Nephron progenitor cell (in vitro differentiated cells): ENCODE results near the gene ENO4.

Source experiments
- DNase-seq: peaks from one replicate; pipeline ENCODE4 v3.0.0; 2021
- H3K27ac Mint-ChIP-seq: 2 replicates; pipeline ENCODE4 v1.8.0; 2021; ENCODE audit warnings: mild to moderate bottlenecking, moderate library complexity, mixed read lengths
- H3K27me3 Mint-ChIP-seq: 2 replicates; pipeline ENCODE4 v1.8.0; 2021; ENCODE audit warnings: mild to moderate bottlenecking, low read depth, mixed read lengths; ENCODE audit not compliant: poor library complexity
- H3K36me3 Mint-ChIP-seq: 2 replicates; pipeline ENCODE4 v1.8.0; 2021; ENCODE audit warnings: low read depth, mixed read lengths
- H3K4me1 Mint-ChIP-seq: 2 replicates; pipeline ENCODE4 v1.8.0; 2021; ENCODE audit warnings: mixed read lengths
- H3K4me3 Mint-ChIP-seq: 2 replicates; pipeline ENCODE4 v1.8.0; 2021; ENCODE audit warnings: mild to moderate bottlenecking, moderate library complexity, mixed read lengths
- H3K9me3 Mint-ChIP-seq: 2 replicates; pipeline ENCODE4 v1.8.0; 2021; ENCODE audit warnings: mild to moderate bottlenecking, moderate library complexity, mixed read lengths
- TF ChIP-seq, protein P1 (sequence below): fragments of 200-600 bp; sonication (generic); IDR thresholded peaks from 2 replicates; pipeline ENCODE4 v1.5.0; 2021; ENCODE audit warnings: antibody characterized with exemption

Gene ENO4

DNA sequence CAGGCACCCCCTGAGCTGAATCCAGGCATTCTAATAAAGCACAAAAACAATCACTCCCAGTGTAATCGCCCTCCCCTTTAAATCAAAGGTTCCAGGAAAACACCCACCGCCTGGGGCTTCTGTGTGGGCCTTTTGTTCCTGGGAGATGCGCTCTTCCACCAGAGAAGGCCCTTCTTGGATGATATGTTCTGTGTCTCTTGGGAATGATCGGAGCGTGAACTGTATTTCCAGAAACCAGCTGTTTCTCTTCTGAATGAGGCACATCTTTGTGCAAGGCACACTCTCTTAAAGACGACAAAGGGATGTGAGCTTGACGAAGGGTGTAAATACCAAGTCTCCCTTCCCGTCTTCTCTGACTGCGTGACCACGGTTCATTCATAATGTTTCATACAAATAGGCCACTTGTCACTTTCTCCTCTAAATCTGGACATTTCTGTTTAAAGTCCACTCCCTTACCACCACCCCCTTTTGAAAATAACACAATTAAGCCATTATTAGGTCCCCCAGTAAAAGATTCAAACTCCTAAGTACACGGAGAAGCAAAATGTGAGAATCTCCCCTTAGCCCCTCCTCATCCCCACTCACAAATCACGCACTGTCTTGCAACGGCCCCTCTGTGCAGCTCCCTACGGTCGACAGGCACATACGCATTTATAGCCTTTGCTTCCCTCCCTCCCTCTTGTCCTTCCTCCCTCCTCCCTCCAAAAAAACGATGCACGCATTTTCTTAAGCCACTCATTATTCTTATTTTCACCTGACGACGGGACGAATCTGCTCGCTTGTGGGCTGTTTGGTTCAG, 45.6 kb upstream of the ENO4 start:
- no peaks in the 10 kb centered on the region for H3K36me3 Mint-ChIP-seq
- H3K27me3 Mint-ChIP-seq = peaks cover 53% of the 10 kb centered on the region
- no peak overlapping the region for H3K4me3 Mint-ChIP-seq
- H3K9me3 Mint-ChIP-seq = no peaks in the 10 kb centered on the region
- DNase-seq = no peak
- H3K4me1 Mint-ChIP-seq = peaks cover 15% of the 10 kb centered on the region
- H3K27ac Mint-ChIP-seq = no peak overlapping the region
- TF ChIP-seq, protein P1, sequence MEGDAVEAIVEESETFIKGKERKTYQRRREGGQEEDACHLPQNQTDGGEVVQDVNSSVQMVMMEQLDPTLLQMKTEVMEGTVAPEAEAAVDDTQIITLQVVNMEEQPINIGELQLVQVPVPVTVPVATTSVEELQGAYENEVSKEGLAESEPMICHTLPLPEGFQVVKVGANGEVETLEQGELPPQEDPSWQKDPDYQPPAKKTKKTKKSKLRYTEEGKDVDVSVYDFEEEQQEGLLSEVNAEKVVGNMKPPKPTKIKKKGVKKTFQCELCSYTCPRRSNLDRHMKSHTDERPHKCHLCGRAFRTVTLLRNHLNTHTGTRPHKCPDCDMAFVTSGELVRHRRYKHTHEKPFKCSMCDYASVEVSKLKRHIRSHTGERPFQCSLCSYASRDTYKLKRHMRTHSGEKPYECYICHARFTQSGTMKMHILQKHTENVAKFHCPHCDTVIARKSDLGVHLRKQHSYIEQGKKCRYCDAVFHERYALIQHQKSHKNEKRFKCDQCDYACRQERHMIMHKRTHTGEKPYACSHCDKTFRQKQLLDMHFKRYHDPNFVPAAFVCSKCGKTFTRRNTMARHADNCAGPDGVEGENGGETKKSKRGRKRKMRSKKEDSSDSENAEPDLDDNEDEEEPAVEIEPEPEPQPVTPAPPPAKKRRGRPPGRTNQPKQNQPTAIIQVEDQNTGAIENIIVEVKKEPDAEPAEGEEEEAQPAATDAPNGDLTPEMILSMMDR = no peak

DNA sequence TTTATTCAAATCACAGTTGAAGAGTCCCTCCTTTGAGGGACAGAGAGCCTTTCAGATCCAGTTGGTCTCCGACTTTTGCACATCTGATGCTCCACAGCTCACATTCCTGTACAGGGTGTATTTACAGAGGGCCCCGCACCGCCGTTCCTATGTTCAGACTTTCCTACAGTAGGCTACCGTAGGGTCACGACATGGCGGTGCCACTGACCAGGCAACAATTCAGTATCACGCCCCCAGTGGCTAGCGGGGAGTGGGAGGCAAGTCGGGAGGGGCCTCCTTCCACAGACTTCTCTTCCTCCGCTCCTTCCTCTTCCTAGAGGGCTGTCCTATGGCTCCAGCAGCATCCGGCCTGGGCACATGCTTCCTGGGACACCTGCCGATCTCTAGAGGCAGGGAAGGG, 40.6 kb upstream of the ENO4 start:
- Mint-ChIP-seq H3K4me3 (no peak overlapping the region), H3K36me3 (no peaks in the 10 kb centered on the region), H3K9me3 (peaks cover 5% of the 10 kb centered on the region), H3K27me3 (peaks cover 30% of the 10 kb centered on the region), H3K4me1 (peaks cover 10% of the 10 kb centered on the region), H3K27ac (no peak overlapping the region)
- DNase-seq = no peak
- TF ChIP-seq, protein P1 = no peak

DNA sequence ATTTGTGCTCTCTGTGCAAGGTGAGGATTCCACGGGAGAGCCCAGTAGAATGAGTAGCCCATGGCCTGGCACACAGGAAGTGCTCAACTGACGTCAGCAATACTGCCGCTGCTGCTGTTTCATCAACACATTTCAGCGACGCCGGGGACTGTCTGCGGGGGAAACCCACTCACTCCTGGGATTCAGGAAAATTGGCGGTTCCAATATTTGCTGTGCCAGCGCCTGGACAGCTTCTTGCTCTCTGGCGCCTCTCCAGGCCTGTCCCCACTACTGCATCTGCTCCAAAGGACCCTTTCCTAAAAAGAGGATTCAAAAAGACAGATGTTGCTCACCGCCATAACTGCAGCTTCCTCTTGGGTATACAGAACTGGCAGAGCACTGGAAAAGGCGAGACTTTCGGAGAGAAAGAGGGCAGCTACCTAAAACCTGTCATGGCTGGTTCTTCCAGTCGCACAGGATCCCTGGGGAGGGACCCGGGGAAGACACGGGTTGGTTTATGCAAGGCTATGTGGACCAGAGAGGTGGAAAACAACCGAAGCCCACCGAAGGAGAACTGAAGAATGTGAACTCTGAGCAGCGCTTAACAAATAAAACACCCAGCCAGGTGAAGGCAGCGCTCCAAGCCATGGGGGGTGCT, 39.7 kb upstream of the ENO4 start:
- H3K27ac Mint-ChIP-seq = no peak overlapping the region
- peak; percentile 52 for DNase-seq
- peaks cover 5% of the 10 kb centered on the region for H3K4me1 Mint-ChIP-seq
- no peak overlapping the region for H3K4me3 Mint-ChIP-seq
- peaks cover 28% of the 10 kb centered on the region for H3K27me3 Mint-ChIP-seq
- H3K36me3 Mint-ChIP-seq = no peaks in the 10 kb centered on the region
- TF ChIP-seq, protein P1 = peak; percentile 60
- peaks cover 5% of the 10 kb centered on the region for H3K9me3 Mint-ChIP-seq

DNA sequence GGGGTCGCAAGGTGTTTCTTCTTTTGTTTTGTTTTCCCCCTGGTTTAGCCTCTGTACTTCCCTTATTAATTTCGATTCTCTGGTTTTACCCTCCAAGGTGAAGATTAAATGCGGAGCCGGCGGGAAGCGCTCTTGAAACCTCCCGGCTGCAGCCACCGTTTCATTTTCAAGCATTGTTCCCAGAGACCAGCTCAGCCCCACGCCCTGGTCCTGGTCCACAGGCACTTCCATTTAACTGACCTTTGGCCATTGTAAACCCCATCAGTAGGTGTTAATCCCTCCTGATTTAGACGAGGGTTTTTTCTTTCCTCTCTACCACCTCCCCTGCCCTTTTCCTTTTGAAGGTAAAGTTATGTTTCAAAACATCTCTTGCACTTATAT, 39.2 kb upstream of the ENO4 start:
- H3K4me1 Mint-ChIP-seq = peaks cover 5% of the 10 kb centered on the region
- no peak for DNase-seq
- peak overlapping the region; percentile 24 for H3K27ac Mint-ChIP-seq
- H3K27me3 Mint-ChIP-seq = peaks cover 30% of the 10 kb centered on the region
- H3K36me3 Mint-ChIP-seq = no peaks in the 10 kb centered on the region
- peaks cover 5% of the 10 kb centered on the region for H3K9me3 Mint-ChIP-seq
- TF ChIP-seq, protein P1 = no peak
- H3K4me3 Mint-ChIP-seq = no peak overlapping the region

DNA sequence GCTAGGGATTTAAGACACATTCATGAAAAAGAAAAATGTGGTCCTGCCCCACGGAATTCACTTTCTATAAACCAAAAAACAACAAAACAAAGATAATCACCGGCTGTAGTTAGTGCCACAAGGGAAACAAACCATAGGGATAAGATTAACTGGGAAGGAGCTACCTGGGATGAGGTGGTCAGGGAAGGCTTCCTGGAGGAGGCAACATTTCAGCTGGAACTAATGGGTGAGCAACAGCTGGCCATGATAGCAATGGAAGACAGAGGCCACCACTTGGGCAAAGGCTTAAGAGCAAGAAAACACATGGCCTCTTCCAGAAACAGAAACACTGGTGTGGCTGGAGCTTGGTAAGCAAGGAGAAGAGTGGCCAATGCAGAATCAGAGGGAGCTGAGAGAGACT, 38.4 kb upstream of the ENO4 start:
- H3K4me3 Mint-ChIP-seq = no peak overlapping the region
- DNase-seq = no peak
- H3K9me3 Mint-ChIP-seq = peaks cover 5% of the 10 kb centered on the region
- peaks cover 5% of the 10 kb centered on the region for H3K4me1 Mint-ChIP-seq
- TF ChIP-seq, protein P1 = no peak
- no peak overlapping the region for H3K27ac Mint-ChIP-seq
- no peaks in the 10 kb centered on the region for H3K36me3 Mint-ChIP-seq
- peaks cover 34% of the 10 kb centered on the region for H3K27me3 Mint-ChIP-seq

DNA sequence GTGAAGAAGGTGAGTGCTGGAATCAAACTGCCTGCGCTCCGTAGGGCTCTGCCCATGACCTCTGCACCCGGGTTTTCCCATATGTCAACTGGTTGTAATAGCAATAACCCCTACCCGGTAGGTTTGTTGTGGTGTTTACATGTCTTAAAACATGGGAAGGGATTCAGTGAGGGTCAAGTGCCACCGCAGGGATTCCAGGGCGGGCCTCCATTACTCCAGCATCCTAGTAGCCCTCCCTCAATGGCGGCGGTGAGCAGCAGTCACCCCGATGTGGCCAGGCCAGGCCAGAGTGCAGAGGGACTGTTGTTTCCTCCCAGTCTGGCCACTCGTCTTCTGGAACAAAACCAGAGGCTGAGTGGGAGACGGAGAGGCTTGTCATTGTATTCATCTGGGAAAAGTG, 37.6 kb upstream of the ENO4 start:
- no peak for DNase-seq
- H3K9me3 Mint-ChIP-seq = peaks cover 5% of the 10 kb centered on the region
- peaks cover 5% of the 10 kb centered on the region for H3K4me1 Mint-ChIP-seq
- H3K27ac Mint-ChIP-seq = no peak overlapping the region
- H3K36me3 Mint-ChIP-seq = no peaks in the 10 kb centered on the region
- TF ChIP-seq, protein P1 = no peak
- peaks cover 37% of the 10 kb centered on the region for H3K27me3 Mint-ChIP-seq
- H3K4me3 Mint-ChIP-seq = no peak overlapping the region
